GM21447 (cell line): ENCODE data around the gene MYL2.

Experiments
- ATAC-seq: cut with Tn5 transposase; IDR thresholded peaks from one replicate; pipeline ENCODE4 v1.9.1; 2021; ENCODE audit not compliant: unreplicated experiment

Gene MYL2

DNA sequence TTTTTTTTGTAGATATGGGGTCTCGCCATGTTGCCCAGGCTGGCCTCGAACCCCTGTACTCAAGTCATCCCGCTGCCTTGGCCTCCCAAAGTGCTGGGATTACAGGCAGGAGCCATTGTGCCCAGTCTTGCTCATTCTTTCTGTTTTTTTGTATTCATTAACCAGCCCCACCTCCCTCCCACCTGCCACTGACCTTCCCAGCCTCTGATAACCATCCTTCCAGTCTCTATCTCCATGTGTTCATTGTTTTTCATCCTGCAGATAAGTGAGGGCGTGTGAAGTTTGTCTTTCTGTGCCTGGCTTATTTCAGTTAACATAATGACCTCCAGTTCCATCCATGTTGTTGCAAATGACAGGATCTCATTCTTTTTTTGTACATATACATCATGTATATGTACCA lies 19.0 kb downstream of the MYL2 start:
- ATAC-seq = no peak

DNA sequence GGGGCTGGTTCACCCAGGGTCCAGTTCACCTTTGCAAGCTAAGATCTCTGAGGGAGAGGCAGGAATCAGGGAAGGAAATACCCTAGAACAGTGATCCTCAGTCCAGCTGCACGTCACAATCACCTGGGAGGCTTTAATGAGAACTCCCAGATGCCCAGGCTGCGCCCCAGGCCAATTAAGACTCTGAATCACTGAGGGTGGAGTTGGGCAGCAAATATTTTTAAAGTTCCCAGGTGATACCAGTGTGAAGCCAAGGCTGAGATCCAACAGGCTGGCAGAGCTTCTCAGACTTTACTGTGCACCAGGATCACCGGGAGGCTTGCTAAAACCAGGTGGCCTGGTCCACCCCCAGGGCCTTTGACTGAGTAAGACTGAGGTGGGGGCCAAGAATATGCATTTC lies 23.8 kb downstream of the MYL2 start:
- ATAC-seq = no peak

DNA sequence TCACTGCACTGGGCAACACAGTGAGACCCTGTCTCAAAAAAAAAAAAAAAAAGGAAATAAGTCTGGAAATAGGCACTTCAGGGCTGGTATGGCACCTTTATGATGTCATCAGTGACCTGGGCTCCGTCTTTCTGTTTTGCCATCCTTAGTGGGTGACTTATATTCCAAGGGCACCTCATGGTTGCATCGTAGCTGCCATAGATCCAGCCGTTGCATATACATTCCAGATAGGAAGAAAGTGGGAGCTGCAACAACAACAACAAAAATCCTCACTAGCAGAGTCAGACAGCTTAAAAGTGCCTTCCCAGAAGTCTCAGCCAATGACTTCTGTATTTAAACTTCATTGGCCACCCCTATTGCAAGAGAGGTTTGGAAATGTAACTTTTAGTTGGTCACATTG lies 26.4 kb downstream of the MYL2 start:
- ATAC-seq = no peak

DNA sequence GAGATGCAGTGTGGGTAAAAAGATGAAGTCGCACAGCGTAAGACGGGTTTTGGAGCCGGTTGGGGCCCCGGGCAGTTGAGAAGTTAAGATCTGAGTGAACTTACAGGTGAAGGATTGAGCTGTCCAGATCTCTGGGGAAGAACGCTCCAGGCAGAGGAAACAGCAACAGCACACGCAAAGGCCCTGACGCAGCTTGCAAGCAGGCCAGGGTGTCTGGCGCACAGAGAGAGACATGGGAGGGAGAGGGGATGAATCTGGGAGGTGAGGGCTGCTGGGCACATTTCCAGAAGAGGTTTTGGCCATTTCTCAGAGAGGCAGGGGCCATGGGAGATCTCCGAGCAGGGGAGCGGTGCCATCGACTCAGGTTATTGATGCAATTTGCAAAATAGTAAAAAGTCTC lies 31.0 kb downstream of the MYL2 start:
- no peak for ATAC-seq

DNA sequence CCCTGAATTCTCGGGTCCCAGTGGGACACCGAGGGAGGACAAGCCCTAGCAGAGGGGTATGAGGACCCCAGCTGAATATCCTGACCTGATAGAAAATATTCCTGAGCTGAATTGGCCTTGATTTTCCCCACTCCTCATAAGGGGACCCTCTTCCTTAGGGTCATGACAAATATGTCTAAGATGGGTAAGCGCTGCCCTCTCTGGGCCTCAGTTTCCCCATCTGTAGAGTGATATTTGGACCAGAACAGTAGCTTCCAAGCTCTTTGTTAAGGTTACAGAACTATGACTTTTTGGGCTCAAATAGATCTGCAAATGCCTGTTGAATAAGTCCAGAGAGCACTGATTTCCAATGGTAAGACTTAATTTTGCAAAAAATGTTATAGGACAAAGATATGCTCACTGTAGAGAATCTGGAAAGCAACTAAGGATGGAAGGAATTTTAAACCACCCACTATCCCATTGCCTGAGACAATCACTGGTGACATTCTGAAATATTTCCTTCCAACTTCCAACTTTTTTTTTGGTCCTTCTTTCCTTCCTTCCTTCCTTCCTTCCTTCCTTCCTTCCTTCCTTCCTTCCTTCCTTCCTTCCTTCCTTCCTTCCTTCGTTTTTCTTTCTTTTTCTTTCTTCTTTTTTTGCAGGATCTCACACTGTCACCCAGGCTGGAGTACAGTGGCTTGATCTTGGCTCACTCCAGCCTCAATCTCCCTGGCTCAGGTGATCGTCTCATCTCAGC lies 32.0 kb downstream of the MYL2 start:
- ATAC-seq = no peak

DNA sequence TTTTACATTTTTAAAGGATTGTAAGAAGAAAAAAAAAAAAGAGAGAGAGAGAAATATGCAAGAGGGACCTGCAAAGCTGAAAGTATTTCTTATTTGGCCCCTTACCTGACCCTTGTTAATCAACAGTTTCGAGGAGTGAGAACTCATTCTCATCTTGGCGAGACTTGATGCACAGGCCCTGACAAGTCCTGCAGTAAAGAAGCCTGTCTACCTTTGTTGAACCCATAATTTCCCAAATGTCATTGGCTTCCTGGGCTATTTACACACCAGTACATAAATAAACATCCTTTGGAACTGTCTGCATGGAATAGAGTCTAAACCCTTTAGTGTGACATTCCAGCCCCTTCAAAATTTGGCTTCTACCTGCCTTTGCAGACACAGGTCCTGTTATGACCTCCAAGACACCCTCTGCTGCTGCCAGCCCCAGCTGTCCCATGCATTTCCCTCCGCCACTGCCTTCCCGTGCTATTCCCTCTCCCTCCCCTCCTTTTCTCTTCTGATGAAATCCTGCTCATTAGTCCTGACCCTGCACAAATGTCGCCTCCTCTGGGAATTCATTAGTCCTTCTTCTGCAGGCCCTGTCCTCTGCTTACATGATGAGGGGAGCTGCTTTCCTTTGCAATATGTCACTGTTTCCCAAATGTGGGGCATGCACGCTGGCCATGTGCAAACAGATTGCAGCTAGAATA lies 35.1 kb downstream of the MYL2 start:
- no peak for ATAC-seq

DNA sequence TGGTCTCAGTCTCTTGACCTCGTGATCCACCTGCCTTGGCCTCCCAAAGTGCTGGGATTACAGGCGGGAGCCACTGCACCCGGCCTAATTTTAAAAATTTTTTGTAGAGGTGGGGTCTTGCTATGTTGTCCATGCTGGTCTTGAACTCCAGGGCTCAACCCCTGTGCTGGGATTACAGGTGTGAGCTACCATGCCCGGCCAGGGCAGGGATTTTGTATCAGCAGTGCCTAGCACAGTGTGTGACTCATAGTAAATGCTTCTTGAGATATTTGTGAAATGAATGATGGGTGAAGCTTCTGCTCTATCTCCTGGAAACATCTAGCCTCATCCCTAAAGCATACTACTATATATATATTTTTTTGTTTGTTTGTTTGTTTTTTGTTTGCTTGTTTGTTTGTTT lies 37.1 kb downstream of the MYL2 start:
- no peak for ATAC-seq

DNA sequence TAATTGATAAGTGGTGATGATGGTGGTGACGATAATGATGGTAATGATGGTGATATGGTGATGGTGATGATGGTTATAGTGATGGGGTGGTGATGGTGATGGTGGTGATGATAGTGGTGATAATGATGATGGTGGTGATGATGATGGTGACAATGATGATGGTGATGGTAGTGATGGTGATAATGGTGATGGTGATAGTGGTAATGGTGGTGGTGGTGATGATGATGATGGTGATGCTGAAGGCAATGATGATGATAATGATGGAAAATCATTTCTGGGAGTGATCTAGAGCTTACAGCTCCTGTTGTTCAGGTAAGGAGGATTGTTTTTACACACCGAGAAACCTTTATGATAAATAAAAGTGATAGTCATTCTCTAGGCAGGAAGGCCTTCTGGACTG lies 39.7 kb downstream of the MYL2 start:
- no peak for ATAC-seq

DNA sequence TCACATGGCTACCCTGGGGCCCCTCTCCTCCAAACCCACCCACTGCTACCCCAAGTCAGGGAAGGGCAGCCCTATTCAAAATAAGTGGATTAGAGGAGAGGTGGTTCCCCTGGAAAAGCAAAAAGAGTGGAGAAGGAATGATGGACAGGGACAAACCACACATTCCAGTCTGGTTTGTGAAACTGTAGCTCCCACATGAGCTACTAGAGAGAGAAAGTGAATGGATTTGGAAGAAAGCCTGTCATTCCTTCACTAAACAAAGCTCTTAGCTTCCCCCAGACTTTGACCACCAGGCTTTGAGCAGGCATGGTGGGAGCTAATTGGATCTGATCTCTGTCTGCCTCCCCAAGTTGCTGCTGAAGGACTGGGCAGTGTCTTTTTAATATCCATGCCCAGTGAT lies 45.6 kb downstream of the MYL2 start:
- no peak for ATAC-seq

DNA sequence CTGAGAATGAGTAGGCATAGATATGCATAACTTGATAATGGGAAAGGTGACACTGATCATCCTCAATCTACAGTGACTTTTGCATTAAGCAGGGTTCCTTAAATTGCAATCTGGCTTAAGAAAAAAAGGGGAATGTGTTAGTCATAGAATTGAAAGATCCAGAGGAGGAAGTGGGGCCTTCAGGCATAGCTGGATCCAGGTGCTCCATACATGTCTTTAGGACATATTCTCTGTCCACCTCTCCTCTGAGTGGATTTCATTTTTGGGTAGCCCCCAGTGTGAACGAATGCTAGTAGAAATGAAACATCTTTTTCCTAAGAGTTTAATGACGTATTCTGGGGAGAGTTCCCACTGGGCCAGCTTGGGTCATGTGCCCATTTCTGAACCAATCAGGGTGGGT lies 46.0 kb downstream of the MYL2 start:
- ATAC-seq = no peak

DNA sequence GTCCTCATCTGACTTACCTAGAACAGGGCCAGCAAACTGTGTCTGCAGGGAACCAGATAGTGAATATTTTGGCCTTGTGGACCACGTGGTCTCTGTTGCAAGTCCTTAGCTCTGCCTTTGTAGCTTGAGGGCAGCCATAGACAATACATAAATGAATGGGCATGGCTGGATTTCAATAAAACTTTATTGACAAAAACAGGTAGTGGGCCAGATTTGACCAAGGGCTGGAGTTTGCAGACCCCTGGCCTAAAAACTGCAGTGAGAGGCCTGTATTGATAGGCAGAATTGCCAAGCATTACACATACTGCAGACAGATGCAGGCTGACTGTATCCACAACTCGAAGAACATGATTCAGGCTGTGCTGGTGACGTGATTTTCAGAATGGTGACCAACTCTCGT lies 48.3 kb downstream of the MYL2 start:
- no peak for ATAC-seq

DNA sequence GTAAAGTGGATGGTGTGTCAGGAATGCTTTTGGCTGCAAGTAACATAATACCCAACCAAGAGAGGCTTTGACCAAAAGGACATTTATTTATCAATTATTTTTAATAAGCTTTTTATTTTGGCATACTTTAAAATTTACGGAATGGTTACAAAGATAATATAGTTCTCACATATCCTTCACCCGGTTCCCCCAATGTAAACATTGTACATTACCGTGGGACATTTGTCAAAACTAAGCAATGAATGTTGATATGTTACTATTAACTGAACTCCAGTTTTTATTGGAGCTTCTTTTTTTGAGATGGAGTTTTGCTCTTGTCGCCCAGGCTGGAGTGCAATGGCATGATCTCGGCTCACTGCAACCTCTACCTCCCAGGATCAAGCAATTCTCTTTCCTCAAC lies 50.6 kb downstream of the MYL2 start:
- no peak for ATAC-seq

DNA sequence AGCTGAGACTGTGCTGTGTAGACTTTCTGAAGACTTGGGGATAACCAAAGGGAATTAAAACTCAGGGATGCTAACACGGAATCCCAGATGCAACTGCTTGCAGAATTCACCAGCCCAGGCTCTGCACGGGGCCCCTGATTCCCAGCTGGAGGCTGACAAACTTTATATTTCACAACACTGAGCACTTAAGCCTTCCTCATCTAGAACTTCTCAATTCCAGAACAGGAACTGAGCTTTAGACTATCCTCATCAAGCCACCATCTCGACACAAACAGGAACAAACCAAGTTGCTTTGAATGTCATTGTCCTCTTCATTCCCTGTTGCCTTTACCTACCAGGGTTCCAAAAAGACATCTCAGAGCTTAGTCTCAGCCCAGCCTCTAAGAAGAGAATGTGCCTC lies 51.4 kb downstream of the MYL2 start:
- no peak for ATAC-seq

DNA sequence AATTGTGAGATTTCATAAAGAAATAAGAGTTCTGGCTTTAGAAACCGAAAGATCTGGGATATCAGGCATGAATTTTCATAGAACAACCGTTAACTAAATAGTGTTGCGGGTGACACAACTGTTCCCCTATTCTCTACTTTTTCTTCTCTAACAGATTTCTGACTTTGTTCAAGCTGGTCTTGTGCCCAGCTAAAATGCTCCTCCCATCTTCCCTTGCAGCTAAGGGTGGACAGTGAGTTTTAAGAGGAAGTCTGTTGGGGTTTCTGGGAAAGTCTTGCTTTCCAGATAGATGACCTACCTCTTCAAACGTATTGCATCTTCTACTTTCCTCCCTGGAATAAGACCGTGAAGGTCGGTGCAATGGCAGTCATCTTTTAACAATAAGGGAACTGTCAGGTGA lies 54.9 kb downstream of the MYL2 start:
- no peak for ATAC-seq

DNA sequence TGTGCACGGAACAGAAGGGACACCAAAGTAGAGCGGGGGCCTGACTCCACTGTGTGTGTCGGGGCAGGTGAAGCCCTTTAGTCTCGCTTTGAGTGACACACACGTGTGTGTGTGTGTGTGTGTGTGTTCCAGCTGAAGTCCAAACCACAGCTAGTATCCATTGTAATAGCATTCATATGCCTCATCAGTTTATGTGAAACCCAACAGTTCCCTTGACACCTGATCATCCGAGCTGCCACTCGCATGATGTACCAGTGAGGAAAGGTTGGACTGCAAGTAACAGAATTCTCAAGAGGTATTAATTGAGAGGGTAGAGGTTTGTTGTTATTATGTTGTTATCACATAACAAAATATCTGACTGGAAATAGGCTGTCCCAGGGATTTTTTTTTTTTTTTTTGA lies 57.2 kb downstream of the MYL2 start:
- ATAC-seq = no peak

DNA sequence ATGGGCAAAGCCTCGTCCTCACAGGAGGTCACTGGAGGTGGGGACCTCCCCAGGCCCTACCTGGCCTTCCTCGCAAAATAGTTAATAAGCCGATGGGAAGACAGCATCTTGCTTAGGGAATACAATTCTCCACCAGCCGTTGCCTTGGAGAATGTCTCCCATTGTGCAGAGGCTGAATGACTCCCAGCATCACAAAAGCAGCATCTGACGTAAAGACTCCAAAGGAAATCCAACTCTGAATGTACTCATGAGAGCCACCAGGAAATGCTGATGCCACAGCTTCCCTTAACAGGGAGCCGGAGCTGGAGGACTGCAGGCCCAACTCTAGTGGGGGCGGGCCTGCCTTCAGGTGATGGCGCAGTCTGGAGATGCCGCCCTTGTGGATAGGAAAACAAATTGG lies 58.0 kb downstream of the MYL2 start:
- ATAC-seq = no peak

DNA sequence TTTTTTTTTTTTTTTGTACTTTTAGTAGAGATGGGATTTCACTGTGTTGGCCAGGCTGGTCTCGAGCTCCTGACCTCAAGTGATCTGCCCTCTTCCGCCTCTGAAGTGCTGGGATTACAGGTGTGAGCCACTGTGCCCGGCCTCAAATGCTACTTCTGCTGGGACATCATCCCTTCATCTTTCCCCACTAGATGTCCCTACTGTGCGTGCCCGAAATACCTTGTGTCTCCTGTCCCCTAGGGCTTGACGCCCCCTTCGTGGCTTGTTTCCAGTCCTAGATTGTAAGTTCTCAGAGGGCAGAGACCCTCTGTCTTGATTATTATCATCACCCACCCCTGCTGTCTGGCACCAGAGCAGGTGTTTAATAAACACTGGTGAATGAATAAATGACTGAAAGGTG lies 58.6 kb downstream of the MYL2 start:
- ATAC-seq = no peak
